GM19193 (cell line): ENCODE results near the gene SH2D6.

Experiments used
- POLR2A ChIP-seq: IDR thresholded peaks from 4 replicates; pipeline ENCODE4 v1.6.1; 2011; ENCODE audit not compliant: insufficient read depth, insufficient read length; ENCODE audit errors: extremely low read depth

Gene SH2D6

GRCh38 chr2:85418132-85419008 lies at the start of gene SH2D6:
Gene SH2D6 (plus strand): TSS chr2:85418714. CDS start chr2:85429466, 10,752 bp downstream.
- TF ChIP-seq POLR2A: peak; percentile 69

GRCh38 chr2:85368921-85369320 lies 49.6 kb upstream of the SH2D6 start:
- no peak for TF ChIP-seq POLR2A

- no peak for TF ChIP-seq POLR2A
Observed at GRCh38 chr2:85369500-85369899, 49.0 kb upstream of the SH2D6 start.

- no peak for TF ChIP-seq POLR2A
Observed at GRCh38 chr2:85371045-85371444, 47.5 kb upstream of the SH2D6 start.

GRCh38 chr2:85376291-85377065 lies 42.0 kb upstream of the SH2D6 start:
- TF ChIP-seq POLR2A: no peak

GRCh38 chr2:85377083-85377482 lies 41.4 kb upstream of the SH2D6 start:
- no peak for TF ChIP-seq POLR2A

GRCh38 chr2:85378257-85378656 lies 40.3 kb upstream of the SH2D6 start:
- no peak for TF ChIP-seq POLR2A

- no peak for TF ChIP-seq POLR2A
Observed at GRCh38 chr2:85380048-85380447, 38.5 kb upstream of the SH2D6 start.

GRCh38 chr2:85383850-85384249 lies 34.7 kb upstream of the SH2D6 start:
- TF ChIP-seq POLR2A: no peak

- no peak for TF ChIP-seq POLR2A
Observed at GRCh38 chr2:85385746-85386145, 32.8 kb upstream of the SH2D6 start.

- no peak for TF ChIP-seq POLR2A
Observed at GRCh38 chr2:85387754-85388153, 30.8 kb upstream of the SH2D6 start.

GRCh38 chr2:85388878-85389538 lies 29.5 kb upstream of the SH2D6 start:
- no peak for TF ChIP-seq POLR2A

GRCh38 chr2:85390941-85391669 lies 27.4 kb upstream of the SH2D6 start:
- no peak for TF ChIP-seq POLR2A

GRCh38 chr2:85393836-85394235 lies 24.7 kb upstream of the SH2D6 start:
- no peak for TF ChIP-seq POLR2A
